Measurements from ENCODE around the gene ZNF326. TPM values are rescaled to one million over a fixed set of nuclear protein-coding genes. Genes with fewer than 3 reads are reported as not detected.
"Not testable (repeated sequence)": the region's sequence is repeated elsewhere in the genome, so short reads cannot be mapped to it uniquely, and the experiment has no call there.

Gene ZNF326
- total RNA-seq, 2 donors from 2014 or later = 31.0 to 36.4 TPM

DNA sequence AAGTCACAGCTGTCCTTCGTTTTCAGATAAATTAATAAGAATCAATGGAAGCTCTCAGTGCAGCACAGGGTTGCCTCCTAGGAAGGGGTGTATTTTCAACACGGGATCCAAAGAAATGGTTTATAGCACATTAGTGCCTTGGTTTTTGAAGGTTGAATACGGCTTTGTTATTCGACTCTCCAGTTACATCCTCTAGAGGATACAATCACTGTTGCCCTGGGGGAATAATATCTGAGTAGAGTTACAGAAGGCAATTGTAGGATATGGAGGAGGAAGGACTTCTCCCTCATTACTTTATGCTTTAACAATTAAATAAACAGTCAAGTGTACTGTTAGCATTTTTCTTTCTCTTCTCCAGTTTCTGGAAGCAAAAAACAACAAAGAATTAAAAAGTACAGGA, 14.3 kb upstream of the ZNF326 start:
- Histone ChIP-seq H3K4me1 (ENCODE audit: control insufficient read depth, insufficient read depth, low read length) (no peaks in the 10 kb centered on the region), H3K36me3 (ENCODE audit: control insufficient read depth, insufficient read depth, low read length) (no peaks in the 10 kb centered on the region), H3K9ac (ENCODE audit: extremely low read depth, low read length, poor library complexity, severe bottlenecking) (no peak overlapping the region), H3K9me3 (ENCODE audit: control insufficient read depth, low read length) (no peaks in the 10 kb centered on the region), H3K27me3 (ENCODE audit: control insufficient read depth, insufficient read depth, low read length, poor library complexity, severe bottlenecking) (no peaks in the 10 kb centered on the region), H3K27ac (ENCODE audit: low read depth, low read length) (no peak overlapping the region), H3K4me3 (ENCODE audit: low read length) (no peak overlapping the region)
- peaks cover 6% of the 10 kb centered on the region for H3K9me3 Mint-ChIP-seq
- no peaks in the 10 kb centered on the region for H3K36me3 Mint-ChIP-seq (ENCODE audit: low read depth)
- H3K4me1 Mint-ChIP-seq = no peaks in the 10 kb centered on the region
- no peak for TF ChIP-seq CTCF (conservative IDR thresholded peaks at IDR 0.05)
- H3K27ac Mint-ChIP-seq = no peak overlapping the region
- no peak for DNase-seq
- H3K27me3 Mint-ChIP-seq (ENCODE audit: insufficient read depth) = no peaks in the 10 kb centered on the region
- 67 to 80% methylated on average over 1 to 4 of the region's 4 CpGs for WGBS, 2 experiments (ENCODE audit: insufficient coverage in 1 of 2, insufficient read length in 1 of 2)
- no peak overlapping the region for H3K4me3 Mint-ChIP-seq

GRCh38 chr1:89982846-89983245, 12.1 kb upstream of the ZNF326 start:
- not testable (repeated sequence) for H3K27me3 ChIP-seq (ENCODE audit: control insufficient read depth, insufficient read depth, low read length, poor library complexity, severe bottlenecking); H3K36me3 Mint-ChIP-seq (ENCODE audit: low read depth); H3K27me3 Mint-ChIP-seq (ENCODE audit: insufficient read depth); H3K9ac ChIP-seq (ENCODE audit: extremely low read depth, low read length, poor library complexity, severe bottlenecking); H3K9me3 Mint-ChIP-seq; H3K4me1 ChIP-seq (ENCODE audit: control insufficient read depth, insufficient read depth, low read length); H3K36me3 ChIP-seq (ENCODE audit: control insufficient read depth, insufficient read depth, low read length); H3K9me3 ChIP-seq (ENCODE audit: control insufficient read depth, low read length); H3K27ac ChIP-seq (ENCODE audit: low read depth, low read length); H3K4me3 Mint-ChIP-seq; H3K4me1 Mint-ChIP-seq; H3K4me3 ChIP-seq (ENCODE audit: low read length); DNase-seq; H3K27ac Mint-ChIP-seq
- 77 to 100% methylated on average over 1 to 2 of the region's 2 CpGs for WGBS, 2 experiments (ENCODE audit: insufficient coverage in 1 of 2, insufficient read length in 1 of 2)

GRCh38 chr1:89984564-89985116, 10.3 kb upstream of the ZNF326 start:
- H3K4me3 Mint-ChIP-seq; H3K27ac ChIP-seq (ENCODE audit: low read depth, low read length); H3K36me3 Mint-ChIP-seq (ENCODE audit: low read depth); H3K9me3 ChIP-seq (ENCODE audit: control insufficient read depth, low read length); DNase-seq; H3K27me3 Mint-ChIP-seq (ENCODE audit: insufficient read depth); H3K27me3 ChIP-seq (ENCODE audit: control insufficient read depth, insufficient read depth, low read length, poor library complexity, severe bottlenecking); H3K4me3 ChIP-seq (ENCODE audit: low read length); H3K9me3 Mint-ChIP-seq; H3K4me1 Mint-ChIP-seq; H3K36me3 ChIP-seq (ENCODE audit: control insufficient read depth, insufficient read depth, low read length); H3K9ac ChIP-seq (ENCODE audit: extremely low read depth, low read length, poor library complexity, severe bottlenecking); H3K4me1 ChIP-seq (ENCODE audit: control insufficient read depth, insufficient read depth, low read length); H3K27ac Mint-ChIP-seq: not testable (repeated sequence)
- 97 to 100% methylated on average over 6 to 30 of the region's 33 CpGs for WGBS, 2 experiments (ENCODE audit: insufficient coverage in 1 of 2, insufficient read length in 1 of 2)

DNA sequence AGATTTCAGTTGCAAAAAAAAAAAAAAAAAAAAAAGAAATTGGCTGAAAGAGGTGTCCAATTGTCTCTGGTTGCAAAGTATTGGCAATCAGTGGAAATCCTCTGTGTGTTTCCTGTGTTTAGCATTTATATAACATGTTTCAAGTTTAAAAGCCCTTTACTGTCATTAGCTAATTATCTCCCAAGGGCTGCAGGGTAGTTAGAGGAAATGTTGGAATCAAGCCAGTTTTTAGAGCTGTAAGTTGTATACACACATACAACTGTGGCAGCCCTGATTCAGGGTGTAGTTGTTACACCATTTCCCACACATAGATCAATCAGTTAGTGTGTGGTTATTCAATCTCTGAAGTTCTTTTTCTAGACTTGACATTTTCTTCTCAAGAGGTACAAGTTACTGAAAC, 8.9 kb upstream of the ZNF326 start:
- H3K4me3 Mint-ChIP-seq = no peak overlapping the region
- no peaks in the 10 kb centered on the region for H3K27me3 ChIP-seq (ENCODE audit: control insufficient read depth, insufficient read depth, low read length, poor library complexity, severe bottlenecking)
- peaks cover 14% of the 10 kb centered on the region for H3K4me1 Mint-ChIP-seq
- H3K27me3 Mint-ChIP-seq (ENCODE audit: insufficient read depth) = no peaks in the 10 kb centered on the region
- no peaks in the 10 kb centered on the region for H3K36me3 Mint-ChIP-seq (ENCODE audit: low read depth)
- H3K9me3 ChIP-seq (ENCODE audit: control insufficient read depth, low read length) = no peaks in the 10 kb centered on the region
- TF ChIP-seq CTCF (conservative IDR thresholded peaks at IDR 0.05) = no peak
- H3K27ac ChIP-seq (ENCODE audit: low read depth, low read length) = no peak overlapping the region
- no peak for DNase-seq
- H3K27ac Mint-ChIP-seq = no peak overlapping the region
- peaks cover 6% of the 10 kb centered on the region for H3K9me3 Mint-ChIP-seq
- no peak overlapping the region for H3K9ac ChIP-seq (ENCODE audit: extremely low read depth, low read length, poor library complexity, severe bottlenecking)
- no peaks in the 10 kb centered on the region for H3K4me1 ChIP-seq (ENCODE audit: control insufficient read depth, insufficient read depth, low read length)
- H3K36me3 ChIP-seq (ENCODE audit: control insufficient read depth, insufficient read depth, low read length) = no peaks in the 10 kb centered on the region
- no peak overlapping the region for H3K4me3 ChIP-seq (ENCODE audit: low read length)
